Stimulated activated CD4-positive, alpha-beta T cell treated with anti-CD3 and anti-CD28 coated beads, Interleukin-12 subunit alpha, Interleukin-12 subunit beta, amount 100 ng/mL, for 24 hours (primary cell): ENCODE data around the gene SMTNL2.
"Not testable (repeated sequence)": the region's sequence is repeated elsewhere in the genome, so short reads cannot be mapped to it uniquely, and the experiment has no call there.

Experiments used
- DNase-seq, 2 experiments: peaks; one replicate each; pipeline ENCODE4 v3.0.0-alpha.2; 2020; ENCODE audit warnings: low read depth in 2 of 2

SMTNL2 gene

DNA sequence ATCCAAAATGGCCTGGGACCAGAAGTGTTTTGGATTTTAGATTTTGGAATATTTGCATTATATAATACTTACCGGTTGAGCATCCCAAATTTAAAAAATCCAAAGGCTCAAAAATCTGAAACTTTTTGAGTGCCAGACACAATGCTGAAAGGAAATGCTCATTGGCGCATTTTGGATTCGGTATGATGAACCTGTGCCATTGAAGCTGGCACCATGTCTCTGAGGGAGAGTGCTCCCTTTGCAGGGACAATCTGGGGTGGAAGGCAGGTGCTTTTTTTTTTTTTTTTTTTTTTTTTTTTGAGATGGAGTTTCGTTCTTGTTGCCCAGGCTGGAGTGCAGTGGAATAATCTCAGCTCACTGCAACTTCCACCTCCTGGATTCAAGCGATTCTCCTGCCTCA, 17.7 kb downstream of the SMTNL2 start:
- DNase-seq = no peak

DNA sequence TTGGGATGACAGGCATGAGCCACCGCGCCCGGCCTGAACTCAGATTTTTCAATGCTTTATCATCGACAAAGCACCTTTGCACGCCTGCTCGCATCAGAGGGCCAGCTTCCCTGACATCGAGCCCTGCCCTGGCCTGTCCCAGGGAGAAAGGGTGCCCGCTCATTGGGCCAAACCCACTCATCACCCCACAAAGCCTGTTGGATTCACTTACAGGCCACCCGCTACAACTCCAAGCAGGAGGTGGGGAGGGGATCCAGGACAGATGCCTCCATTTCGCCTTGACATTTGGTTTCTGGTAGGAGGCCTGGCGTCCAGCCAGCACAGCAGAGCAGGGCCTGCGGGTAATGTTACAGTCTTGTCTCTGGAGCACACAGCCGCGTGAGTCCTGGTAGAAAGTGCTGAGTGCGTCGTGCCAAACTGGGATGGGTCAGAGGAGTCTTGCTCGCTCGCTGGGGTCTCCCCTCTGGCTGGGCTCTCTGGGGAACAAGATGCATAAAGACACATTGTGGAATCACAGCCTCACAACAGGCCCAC, 19.8 kb downstream of the SMTNL2 start:
- DNase-seq = no peak

DNA sequence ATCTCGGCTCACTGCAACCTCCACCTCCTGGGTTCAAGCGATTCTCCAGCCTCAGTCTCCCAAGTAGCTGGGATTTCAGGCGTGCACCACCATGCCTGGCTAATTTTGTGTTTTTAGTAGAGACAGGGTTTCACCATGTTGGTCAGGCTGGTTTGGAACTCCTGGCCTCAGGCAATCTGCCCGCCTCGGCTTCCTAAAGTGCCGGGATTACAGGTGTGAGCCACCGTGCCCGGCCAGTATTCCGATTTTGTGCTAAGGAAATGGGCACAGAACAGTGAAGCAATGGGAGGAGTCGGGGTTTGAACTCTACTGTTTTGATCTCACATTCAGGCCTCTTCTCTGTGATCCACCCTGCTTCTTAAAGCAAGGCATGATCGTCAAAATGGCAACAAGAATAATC, 20.4 kb downstream of the SMTNL2 start:
- DNase-seq = not testable (repeated sequence)

DNA sequence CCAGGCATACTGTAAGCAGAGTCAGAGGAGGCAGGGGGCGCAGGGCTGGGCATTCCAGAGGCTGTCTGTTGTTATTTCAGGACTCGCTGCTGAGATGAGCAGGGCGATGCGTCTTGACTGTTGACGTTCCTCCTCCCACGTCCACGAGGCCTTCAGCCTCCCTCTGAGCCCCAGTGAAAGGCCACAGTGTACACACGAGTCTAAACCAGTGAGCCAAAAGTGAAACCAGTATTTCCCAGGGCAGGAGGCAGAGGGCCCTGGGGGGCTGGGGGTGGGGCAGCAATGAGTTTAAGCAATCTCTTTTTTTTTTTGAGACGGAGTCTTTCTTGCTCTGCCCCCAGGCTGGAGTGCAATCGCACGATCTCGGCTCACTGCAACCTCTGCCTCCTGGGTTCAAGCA, 21.5 kb downstream of the SMTNL2 start:
- DNase-seq = no peak

DNA sequence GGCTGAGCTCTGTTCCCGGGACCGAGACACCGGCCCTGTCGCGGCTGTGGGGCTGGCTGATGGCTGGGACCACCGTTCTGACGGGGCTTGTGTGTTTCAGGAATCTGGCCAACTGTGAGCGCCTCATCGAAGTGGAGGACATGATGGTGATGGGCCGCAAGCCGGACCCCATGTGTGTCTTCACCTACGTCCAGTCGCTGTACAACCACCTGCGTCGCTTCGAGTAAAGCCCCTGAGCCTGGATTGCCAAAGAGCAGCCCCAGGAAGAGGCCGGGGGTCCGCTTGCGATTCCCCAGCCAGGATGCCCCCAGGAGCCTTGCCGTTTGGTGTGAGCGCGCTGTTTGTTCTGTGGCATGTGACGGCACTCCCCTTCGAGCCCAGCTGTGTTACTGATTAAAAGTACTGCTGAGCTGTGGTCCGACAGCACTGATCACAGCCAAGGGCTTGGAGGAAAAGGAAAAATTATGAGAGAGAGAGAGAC, 23.0 kb downstream of the SMTNL2 start:
- DNase-seq = no peak

DNA sequence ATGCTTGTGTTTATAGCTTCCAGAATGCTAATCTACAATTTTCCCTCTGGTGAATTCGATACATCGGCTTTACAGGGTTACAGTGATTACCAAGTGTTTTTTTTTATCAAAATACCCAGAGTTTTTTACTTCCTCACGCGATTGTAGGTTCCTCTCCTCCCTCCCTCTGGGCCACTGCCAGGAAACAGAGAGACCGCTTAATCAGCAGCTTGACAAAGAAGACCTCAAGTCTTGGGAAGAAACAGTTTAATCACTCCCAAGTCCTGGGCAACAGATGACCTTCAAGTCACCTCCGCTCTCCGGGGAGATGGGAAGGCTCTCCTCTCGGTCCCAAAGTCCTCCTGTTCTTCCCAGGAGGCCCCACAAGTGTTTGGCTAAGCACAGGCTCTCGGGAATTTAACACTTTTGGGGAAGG, 23.5 kb downstream of the SMTNL2 start:
- DNase-seq = no peak

DNA sequence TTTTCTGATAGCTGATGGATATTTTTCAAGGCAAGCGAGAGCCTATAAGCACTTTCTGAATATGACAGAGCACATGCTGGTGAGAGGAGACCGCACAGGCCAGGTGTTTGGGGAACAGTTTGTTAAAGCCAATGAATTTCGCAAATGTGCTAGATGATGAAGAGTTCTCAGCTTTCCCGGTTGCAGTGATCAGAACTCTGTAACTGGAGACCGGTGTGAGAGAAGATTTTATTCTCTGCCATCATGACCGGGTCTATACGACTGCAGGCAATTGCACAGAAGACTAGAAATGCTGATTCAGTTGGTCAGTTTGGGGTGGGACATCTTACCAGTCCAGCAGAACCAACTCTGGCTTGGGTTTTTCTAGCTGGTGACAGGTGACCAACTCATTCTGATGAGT, 25.4 kb downstream of the SMTNL2 start:
- DNase-seq = no peak

DNA sequence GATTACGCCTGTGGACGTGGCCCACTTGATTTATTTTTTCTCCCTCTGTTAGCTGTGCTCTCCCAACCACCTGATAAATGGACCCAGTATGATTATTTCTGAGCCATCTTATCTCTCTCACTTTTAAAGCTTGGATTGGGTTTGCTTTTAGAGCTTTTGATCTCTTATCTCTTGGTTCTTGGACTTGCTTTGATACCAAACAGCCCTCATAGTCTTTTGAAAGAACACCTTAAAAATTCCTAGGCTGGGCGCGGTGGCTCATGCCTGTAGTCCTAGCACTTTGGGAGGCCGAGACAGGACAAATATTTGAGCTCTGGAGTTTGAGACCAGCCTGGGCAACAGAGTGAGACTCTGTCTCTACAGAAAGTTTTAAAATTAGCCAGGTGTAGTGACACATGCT, 25.8 kb downstream of the SMTNL2 start:
- DNase-seq = no peak

DNA sequence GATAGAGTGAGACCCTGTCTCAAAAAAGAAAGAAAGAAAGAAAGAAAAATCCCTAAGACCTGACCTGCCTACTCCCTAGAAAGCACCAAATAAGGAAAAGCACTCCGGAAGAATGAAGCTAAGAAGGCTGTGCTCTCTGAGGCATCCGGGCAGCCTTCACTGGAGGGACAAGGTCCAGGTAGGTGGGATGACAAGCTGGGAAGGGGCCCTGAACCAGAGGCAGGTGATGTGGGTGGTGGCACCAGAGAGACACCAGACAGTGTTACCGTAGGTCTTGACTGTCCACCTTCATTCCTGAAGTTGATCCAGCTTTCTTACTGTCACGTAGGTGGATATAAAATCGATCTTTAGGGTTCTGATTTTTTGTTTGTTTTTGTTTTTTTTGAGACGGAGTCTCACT, 26.3 kb downstream of the SMTNL2 start:
- no peak for DNase-seq

DNA sequence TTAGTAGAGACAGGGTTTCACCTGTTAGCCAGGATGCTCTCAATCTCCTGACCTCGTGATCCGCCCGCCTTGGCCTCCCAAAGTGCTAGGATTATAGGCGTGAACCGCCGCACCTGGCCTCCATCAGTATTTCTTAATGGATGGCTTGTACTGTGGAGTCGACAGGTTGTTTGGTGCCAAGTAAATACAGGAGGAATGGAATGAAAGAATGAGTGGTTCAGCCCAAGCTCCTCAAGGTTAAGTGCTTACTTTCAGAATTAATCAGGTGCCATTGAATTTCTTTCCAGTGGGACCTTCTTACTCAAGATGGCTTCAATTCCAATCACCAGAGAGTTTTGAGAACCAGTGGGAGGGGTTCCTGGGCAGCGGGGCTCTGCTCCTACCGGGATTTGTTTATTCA, 32.1 kb downstream of the SMTNL2 start:
- DNase-seq = no peak

DNA sequence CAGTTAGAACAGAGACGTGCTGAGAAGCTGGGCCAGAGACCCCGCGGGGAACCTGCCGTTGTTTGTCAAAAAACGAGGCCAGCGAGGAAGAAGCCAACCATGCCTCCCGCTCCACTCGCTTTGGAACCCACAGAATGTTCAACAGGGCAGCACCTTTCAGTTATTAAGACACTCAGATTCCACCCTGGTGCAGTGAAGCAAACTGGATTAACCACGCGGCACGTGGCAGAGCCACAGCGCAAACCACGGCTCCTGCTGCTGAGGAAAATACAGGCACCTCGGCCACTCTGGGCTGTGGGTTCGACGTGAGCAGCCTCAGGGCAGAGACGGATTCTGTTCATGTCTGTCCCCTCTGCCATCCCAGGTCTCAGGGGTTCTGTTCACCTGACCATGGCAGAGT, 32.8 kb downstream of the SMTNL2 start:
- no peak for DNase-seq

DNA sequence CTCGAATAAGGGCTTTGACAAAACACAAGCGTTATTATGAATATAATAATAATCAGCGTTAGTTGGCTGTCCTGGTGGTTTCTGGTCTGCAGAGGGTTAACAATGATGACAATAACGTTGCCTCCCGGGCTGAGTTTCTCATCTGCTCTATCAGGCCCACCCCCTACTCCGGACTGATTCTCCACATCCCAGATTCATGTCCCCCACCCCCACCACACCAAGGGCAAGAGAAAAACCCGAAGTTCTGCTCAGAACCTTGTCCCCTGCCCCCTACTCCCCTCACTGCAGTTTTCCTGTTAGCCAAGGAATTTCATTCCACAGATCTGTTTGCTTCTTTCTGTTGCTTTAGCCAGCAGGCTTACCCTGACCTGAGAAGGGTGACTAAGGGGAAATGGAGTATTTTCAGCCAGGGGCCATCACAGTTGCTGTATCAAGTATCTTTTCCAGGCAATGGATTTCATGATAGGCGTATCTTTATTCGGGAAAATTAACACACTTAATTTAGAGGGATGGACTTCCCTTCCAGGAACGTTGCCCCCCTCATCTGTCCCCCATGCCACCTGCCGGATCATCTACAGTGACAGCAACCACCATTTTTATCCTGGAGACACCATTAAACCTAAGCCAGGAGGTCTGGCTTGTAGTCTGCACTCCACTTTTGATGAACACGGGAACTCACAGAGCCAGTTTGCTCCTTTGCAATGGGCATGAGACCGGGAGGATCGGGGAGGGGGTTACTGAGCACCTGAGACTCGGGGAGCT, 33.4 kb downstream of the SMTNL2 start:
- no peak for DNase-seq

DNA sequence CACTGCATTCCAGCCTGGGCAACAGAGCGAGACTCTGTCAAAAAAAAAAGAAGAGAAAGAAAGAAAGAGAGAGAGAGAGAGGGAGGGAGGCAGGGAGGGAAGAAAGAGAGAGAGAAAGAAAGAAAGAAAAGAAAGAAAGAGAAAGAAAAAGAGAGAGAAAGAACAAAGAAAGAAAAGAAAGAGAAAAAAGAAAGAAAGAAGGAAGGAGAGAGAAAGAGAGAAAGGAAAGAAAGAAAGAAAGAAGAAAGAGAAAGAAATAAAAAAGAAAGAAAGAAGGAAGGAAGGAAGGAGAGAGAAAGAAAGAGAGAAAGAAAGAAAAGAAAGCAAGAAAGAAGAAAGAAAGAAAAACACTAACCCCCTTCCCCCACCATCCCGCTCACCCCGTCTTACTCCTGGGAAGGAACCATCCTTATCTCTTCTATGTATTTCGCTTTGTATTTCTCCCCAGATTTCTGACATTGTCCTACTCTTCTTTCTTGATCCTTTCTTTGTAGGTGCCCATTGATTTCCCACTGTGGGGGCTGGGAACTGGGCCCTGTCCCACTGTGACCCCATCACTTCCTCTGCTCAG, 36.3 kb downstream of the SMTNL2 start:
- DNase-seq = no peak

DNA sequence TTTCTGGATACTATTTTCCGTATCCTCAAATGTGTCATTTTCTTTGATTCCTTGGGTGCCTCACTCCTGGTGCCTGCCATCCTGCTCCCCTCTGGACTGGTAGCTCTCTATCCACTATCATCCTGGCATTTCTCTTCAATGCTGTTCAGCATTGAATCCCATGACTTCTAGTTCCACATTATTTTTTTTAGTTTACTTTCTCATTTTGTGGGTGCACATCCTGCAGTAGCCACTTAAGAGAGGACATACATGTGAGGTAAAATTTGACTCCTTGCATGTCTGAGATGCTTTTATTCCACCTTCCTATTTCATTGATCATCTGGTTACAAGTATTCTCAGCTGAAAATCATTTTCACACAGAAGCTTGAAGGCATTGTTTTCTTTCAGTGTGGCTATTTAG, 38.0 kb downstream of the SMTNL2 start:
- no peak for DNase-seq

DNA sequence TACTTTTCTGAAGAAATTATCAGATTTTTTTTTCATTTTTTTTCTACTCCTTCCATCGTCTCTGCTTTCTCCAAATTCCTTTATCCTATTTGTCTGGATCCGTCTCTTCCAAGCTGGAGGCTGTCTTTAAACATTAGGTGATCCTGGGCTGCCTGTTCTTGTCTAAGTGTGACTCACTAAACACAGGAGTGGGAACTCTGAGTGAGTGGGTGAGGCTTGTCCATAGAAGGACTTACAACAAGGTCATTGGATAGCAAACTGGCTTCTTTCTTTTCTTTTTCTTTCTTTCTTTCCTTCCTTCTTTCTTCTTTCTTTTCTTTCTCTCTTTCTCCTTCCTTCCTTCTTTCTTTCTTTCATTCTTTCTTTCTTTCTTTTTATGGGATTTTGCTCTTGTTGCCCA, 38.9 kb downstream of the SMTNL2 start:
- DNase-seq = no peak

DNA sequence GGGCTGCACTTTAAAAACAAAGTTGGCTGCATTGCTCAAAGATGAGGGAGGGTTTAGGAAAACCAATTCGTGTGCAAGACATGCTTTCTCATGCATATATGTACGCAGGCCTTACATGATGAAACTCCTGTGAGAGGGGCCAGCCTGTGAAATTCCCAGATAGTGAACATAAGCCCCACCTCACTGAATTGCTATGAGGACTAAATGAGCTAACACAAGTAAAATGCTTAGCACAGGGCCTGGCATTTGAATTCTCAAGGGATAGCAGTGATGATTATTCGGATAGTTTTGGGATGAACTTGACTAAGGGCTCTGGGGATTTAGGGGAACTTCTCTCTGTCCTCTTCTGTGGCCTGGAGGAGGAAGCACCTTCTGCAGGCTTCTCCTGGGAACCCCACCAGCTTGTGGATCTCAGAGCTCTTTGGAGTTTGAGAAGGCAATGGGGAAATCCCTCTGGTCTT, 40.2 kb downstream of the SMTNL2 start:
- not testable (repeated sequence) for DNase-seq

DNA sequence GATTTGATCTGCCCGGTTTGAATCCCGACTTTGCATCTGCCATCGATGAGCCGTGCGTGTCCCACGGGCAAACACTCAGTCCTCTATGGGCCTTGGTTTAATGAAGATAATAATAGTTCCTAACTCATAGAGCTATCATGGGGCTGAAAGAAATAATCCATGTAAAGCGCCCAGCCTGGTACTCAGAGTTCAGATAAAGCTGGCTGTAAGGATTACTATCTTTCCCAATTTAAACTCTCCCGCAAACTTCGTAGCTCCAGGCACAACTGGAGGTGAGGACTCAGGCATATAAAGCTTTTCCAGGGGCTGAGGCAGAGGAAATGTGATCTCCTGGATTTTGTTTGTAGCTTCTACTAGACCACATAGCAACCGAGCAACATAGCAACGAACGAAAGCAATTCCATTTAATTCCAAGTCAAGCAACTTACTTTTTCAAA, 40.9 kb downstream of the SMTNL2 start:
- no peak for DNase-seq

DNA sequence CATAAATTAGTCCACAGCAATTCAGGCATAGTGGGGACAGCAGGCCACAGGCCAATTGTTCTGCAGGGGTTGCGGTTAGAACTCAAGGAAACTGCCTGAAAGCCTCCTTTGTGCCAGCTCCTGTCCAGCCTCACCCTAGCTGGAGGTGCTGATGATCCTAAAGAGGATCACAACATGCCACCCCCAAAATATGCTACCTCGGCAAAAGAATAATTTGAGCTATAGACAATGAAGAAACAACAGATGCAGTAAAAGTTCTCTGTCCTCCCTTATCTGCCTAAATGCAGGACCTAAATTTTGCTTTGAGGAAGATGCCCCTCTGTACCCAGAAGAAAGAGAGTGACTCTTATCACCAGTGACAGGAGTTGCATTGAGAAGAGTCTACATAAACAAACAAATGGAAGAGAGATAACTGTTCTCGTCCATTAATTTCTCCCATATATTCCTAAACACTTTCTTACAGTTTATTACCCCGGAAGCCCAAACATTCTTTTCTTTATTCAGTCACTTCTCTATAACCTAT, 42.5 kb downstream of the SMTNL2 start:
- DNase-seq = no peak

DNA sequence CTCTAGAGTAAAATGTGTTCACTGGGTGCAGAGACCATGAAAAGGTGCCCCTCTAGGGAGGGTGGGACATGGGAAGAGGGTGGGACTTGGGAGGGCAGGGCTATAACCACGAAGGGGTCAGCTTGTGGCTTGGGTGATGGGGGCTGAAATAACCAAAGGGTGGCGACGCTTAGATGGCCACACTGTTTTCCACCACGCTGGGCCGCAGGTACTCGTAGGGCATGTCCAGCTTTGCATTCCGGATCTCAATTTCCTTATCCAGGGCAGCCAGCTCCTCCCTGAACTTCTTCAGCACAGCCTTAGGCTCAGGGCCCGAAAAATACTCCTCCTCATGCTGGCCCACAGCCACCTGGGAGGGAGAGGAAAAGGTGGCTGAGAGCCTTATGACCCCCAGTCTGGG, 47.1 kb downstream of the SMTNL2 start:
- no peak for DNase-seq

DNA sequence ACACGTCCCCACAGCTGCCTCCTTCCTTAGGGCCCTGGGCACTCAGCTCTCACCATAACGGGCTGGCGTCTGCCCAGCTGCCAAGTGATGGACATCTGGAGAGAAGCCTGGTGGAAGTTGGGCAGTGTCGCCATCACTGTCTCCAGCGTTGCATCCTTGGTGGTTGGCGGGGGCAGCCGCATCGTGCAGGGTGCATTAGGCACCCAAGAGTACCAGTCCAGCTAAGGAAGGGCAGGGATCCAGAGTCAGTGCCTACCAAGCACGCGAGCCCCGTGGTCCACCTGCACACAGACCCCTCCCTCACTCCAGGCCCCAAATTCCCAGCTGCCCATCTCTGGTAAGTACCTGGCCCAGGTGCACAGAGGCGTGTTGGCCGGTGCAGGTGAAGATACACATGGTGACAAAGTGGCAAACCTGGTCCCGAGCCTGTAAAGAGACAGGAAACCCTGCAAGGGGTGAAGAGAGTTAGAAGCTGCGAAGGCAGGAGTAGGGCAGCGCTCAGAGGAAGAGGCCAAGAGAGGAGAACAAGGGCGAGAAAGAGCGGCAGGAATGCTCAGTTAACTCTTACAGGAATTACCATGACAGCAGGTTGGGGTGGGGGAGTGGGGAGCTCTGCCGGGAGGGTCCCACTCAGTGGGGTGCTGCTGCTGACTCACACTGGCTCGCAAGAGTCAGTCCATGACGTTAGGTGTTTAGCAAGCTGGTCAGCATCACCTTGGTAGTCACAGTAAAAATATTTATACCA, 47.7 kb downstream of the SMTNL2 start:
- DNase-seq = no peak

DNA sequence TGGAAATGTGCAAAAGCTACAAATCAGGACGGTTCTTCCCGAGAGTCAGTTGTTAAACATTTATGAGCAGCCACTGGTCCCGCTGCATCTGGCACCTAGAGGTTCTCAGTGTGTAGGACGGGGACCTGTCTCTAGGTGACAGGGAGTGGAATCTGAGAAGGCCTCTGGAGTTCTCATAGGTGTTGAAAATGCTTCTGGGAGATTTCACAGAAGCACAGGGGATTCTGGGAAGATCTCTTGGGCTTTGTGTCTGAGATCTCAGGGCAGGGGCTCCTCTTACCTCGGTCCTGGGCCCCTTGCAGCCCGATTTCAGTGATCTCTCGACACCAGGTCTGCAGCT, 48.2 kb downstream of the SMTNL2 start:
- DNase-seq = no peak

DNA sequence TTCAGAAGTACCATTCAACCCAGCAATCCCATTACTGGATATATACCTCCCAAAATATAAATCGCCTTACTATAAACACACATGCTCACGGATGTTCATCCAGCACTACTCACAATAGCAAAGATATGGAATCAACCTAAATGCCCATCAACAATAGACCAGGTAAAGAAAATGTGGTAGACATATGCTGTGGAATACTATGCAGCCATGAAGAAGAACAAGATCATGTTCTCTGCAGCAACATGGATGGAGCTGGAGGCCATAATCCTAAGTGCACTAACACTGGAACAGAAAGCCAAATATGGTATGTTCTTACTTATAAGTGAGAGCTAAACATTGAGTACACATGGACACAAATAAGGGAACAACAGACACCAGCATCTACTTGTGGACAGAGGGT, 49.3 kb downstream of the SMTNL2 start:
- DNase-seq = no peak
